PC-9 (cell line): Measurements from ENCODE around the gene MAGEB1.
A peak's percentile ranks its signal among the peaks of the same experiment; 100 is the strongest.

Source experiments
- CTCF ChIP-seq: fragments of 200-600 bp; sonication (generic); conservative IDR thresholded peaks from 2 replicates; pipeline ENCODE4 v1.6.1; 2017; ENCODE audit warnings: mixed run types, antibody characterized with exemption, mild to moderate bottlenecking, moderate library complexity
- EZH2 ChIP-seq: fragments of 200-600 bp; sonication (generic); IDR thresholded peaks from 2 replicates; pipeline ENCODE4 v1.8.0; 2017; ENCODE audit warnings: antibody characterized with exemption, low read depth

- TF ChIP-seq CTCF (peak; percentile 65), EZH2 (no peak)
Measured at GRCh38 chrX:30275498-30275897, 28.6 kb downstream of the MAGEB1 start.
